22Rv1 (cell line): ENCODE results near the gene RGS1.

Experiments
- ZFX ChIP-seq: fragments of 450-650 bp; IDR thresholded peaks from 2 replicates; pipeline ENCODE4 v1.6.1; 2017; ENCODE audit warnings: antibody characterized with exemption, borderline replicate concordance
- TF ChIP-seq, protein P1 (sequence below): fragments of 450-650 bp; IDR thresholded peaks from 2 replicates; pipeline ENCODE4 v1.5.1; 2017; ENCODE audit warnings: mild to moderate bottlenecking

DNA sequence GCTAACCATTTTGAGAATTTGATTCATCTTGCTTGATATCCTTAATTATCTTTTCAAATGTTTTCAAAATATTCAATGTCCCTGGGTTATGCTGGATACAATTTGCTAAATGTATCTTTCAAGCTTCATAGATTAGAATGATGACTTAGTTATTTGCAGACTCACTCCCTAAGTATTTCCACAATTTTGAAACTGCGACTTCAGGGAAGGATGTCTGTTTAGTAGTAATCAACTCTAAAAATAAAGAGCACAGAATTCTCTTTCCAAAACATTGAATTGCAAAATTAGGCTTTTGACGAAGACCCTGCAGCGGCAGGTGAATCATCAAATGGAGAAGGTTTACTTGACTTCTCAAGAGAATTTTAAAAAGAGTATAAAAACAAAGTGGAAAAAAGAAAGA, 14.2 kb downstream of the RGS1 start:
- TF ChIP-seq, protein P1, sequence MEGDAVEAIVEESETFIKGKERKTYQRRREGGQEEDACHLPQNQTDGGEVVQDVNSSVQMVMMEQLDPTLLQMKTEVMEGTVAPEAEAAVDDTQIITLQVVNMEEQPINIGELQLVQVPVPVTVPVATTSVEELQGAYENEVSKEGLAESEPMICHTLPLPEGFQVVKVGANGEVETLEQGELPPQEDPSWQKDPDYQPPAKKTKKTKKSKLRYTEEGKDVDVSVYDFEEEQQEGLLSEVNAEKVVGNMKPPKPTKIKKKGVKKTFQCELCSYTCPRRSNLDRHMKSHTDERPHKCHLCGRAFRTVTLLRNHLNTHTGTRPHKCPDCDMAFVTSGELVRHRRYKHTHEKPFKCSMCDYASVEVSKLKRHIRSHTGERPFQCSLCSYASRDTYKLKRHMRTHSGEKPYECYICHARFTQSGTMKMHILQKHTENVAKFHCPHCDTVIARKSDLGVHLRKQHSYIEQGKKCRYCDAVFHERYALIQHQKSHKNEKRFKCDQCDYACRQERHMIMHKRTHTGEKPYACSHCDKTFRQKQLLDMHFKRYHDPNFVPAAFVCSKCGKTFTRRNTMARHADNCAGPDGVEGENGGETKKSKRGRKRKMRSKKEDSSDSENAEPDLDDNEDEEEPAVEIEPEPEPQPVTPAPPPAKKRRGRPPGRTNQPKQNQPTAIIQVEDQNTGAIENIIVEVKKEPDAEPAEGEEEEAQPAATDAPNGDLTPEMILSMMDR: no peak
- TF ChIP-seq ZFX: no peak
